ENCODE measurements around the gene C22orf15. TPM values are rescaled to one million over a fixed set of nuclear protein-coding genes. Genes with fewer than 3 reads are reported as not detected.

C22orf15 gene
- total and polyA plus RNA-seq, 8 donors: not detected

- FAIRE-seq: no peak
Measured at GRCh38 chr22:23787600-23787896, 24.8 kb downstream of the C22orf15 start.

GRCh38 chr22:23787910-23788309 is 25.1 kb downstream of the C22orf15 start:
- WGBS, 2 donors: 60 to 64% methylated on average over 3 of the region's 3 CpGs
- H3K9me3 ChIP-seq: no peaks in the 10 kb centered on the region
- peaks cover 16 to 33% (median 16%) of the 10 kb centered on the region in 3 donors for H3K4me1 ChIP-seq
- peaks cover 0 to 11% (median 0%) of the 10 kb centered on the region in 3 donors for H3K36me3 ChIP-seq
- intact Hi-C loops (cut with DNase I): no loop called here
- ATAC-seq (no peak), FAIRE-seq (no peak), DNase-seq (peak in 1 of 6 donors; percentile 4)
- H3K27ac ChIP-seq: no peak overlapping the region
- H3K4me3 ChIP-seq: peak overlapping the region; percentile 60 to 94 (median 88)
- TF ChIP-seq CTCF (IDR thresholded peaks at IDR 0.05): no peak
- no peaks in the 10 kb centered on the region for H3K27me3 ChIP-seq

More at GRCh38 chr22:23787600-23787896, 24.8 kb downstream of the C22orf15 start:
- intact Hi-C loops (cut with DNase I): no loop called here
- Histone ChIP-seq H3K36me3 (peaks cover 0 to 8% (median 0%) of the 10 kb centered on the region in 3 donors), H3K27ac (peak overlapping the region; percentile 97 to 100 (median 99)), H3K4me3 (peak overlapping the region; percentile 60 to 94 (median 88)), H3K27me3 (no peaks in the 10 kb centered on the region), H3K9me3 (no peaks in the 10 kb centered on the region), H3K4me1 (peaks cover 16 to 33% (median 16%) of the 10 kb centered on the region in 3 donors)
- 0% methylated on average over 5 of the region's 5 CpGs for WGBS, 2 donors
- ATAC-seq: peak; percentile 1 to 16 (median 11)
- DNase-seq: no peak
- no peak for TF ChIP-seq CTCF (IDR thresholded peaks at IDR 0.05)

DNA sequence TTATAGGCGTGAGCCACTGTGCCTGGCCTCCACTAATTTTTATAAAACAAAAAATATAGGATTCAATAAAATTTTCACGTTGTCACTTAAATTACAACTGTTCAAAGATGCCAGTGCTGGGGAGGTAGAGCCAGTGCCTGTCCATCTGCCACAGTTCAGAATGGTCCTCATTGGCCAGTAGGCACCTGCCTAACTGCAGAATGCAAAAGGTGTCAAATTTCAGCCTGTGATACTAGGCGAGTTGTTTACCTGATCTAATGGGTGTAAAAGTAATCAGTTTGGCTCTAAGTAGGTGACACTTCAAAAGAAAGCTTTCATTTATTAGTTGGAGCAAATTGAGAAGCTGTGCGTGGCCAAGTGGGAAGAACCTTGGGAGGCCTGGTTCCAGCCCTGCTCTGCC is 26.3 kb downstream of the C22orf15 start:
- intact Hi-C loops (cut with DNase I): no loop called here
- Histone ChIP-seq H3K27ac (no peak overlapping the region), H3K4me3 (no peak overlapping the region), H3K27me3 (no peaks in the 10 kb centered on the region), H3K9me3 (no peaks in the 10 kb centered on the region), H3K4me1 (peaks cover 10 to 28% (median 10%) of the 10 kb centered on the region in 3 donors), H3K36me3 (peaks cover 0 to 21% (median 2%) of the 10 kb centered on the region in 3 donors)
- DNase-seq: peak in 1 of 6 donors; percentile 18
- no peak for FAIRE-seq
- no peak for ATAC-seq
- no peak for TF ChIP-seq CTCF (IDR thresholded peaks at IDR 0.05)
- 34 to 38% methylated on average over 4 of the region's 4 CpGs for WGBS, 2 donors

GRCh38 chr22:23789638-23790037 is 26.8 kb downstream of the C22orf15 start:
- FAIRE-seq (no peak), DNase-seq (peak in 1 of 6 donors; percentile 8), ATAC-seq (no peak)
- intact Hi-C loops (cut with DNase I): no loop called here
- Histone ChIP-seq H3K27me3 (no peaks in the 10 kb centered on the region), H3K4me1 (peaks cover 8 to 24% (median 9%) of the 10 kb centered on the region in 3 donors), H3K36me3 (peaks cover 0 to 26% (median 7%) of the 10 kb centered on the region in 3 donors), H3K4me3 (no peak overlapping the region), H3K27ac (no peak overlapping the region), H3K9me3 (no peaks in the 10 kb centered on the region)
- no peak for TF ChIP-seq CTCF (IDR thresholded peaks at IDR 0.05)
- 61 to 62% methylated on average over 4 of the region's 4 CpGs for WGBS, 2 donors

GRCh38 chr22:23790819-23791737 is 28.3 kb downstream of the C22orf15 start:
- DNase-seq: peak in 1 of 6 donors; percentile 24
- FAIRE-seq: no peak
- no peak for ATAC-seq
- no peak overlapping the region for H3K4me3 ChIP-seq
- H3K36me3 ChIP-seq: peaks cover 0 to 34% (median 12%) of the 10 kb centered on the region in 3 donors
- no peaks in the 10 kb centered on the region for H3K9me3 ChIP-seq
- H3K27me3 ChIP-seq: no peaks in the 10 kb centered on the region
- peaks cover 8 to 24% (median 9%) of the 10 kb centered on the region in 3 donors for H3K4me1 ChIP-seq
- H3K27ac ChIP-seq: no peak overlapping the region
- 73 to 88% methylated on average over 11 of the region's 11 CpGs for WGBS, 2 donors
- intact Hi-C loops (cut with DNase I): no loop called here
- TF ChIP-seq CTCF (IDR thresholded peaks at IDR 0.05): no peak
